Measurements from ENCODE around the gene DPYD.

DPYD gene

GRCh38 chr1:97123717-97124431, 797.0 kb downstream of the DPYD start:
- no peak for DNase-seq

- DNase-seq, result no peak
Observed at GRCh38 chr1:97120806-97121205, 800.0 kb downstream of the DPYD start.

GRCh38 chr1:97119260-97120158, 801.3 kb downstream of the DPYD start:
- no peak for DNase-seq

- no peak for DNase-seq
Observed at GRCh38 chr1:97114842-97115241, 806.0 kb downstream of the DPYD start.

- DNase-seq, result peak; percentile 43
Observed at GRCh38 chr1:97112442-97112841, 808.4 kb downstream of the DPYD start.

- DNase-seq, result no peak
Observed at GRCh38 chr1:97108179-97108578, 812.7 kb downstream of the DPYD start.

GRCh38 chr1:97105531-97105930, 815.3 kb downstream of the DPYD start:
- no peak for DNase-seq

GRCh38 chr1:97101509-97101908, 819.3 kb downstream of the DPYD start:
- DNase-seq, result no peak

- no peak for DNase-seq
Observed at GRCh38 chr1:97097404-97097925, 823.4 kb downstream of the DPYD start.

- no peak for DNase-seq
Observed at GRCh38 chr1:97095764-97096163, 825.1 kb downstream of the DPYD start.

- DNase-seq, result no peak
Observed at GRCh38 chr1:97094247-97094972, 826.4 kb downstream of the DPYD start.

- DNase-seq, result no peak
Observed at GRCh38 chr1:97093741-97094140, 827.1 kb downstream of the DPYD start.

- DNase-seq, result no peak
Observed at GRCh38 chr1:97092824-97093223, 828.0 kb downstream of the DPYD start.

GRCh38 chr1:97091679-97092078, 829.2 kb downstream of the DPYD start:
- DNase-seq, result no peak

- DNase-seq, result no peak
Observed at GRCh38 chr1:97091263-97091662, 829.6 kb downstream of the DPYD start.

- DNase-seq, result no peak
Observed at GRCh38 chr1:97090725-97091124, 830.1 kb downstream of the DPYD start.

- DNase-seq, result no peak
Observed at GRCh38 chr1:97089173-97089572, 831.7 kb downstream of the DPYD start.

- no peak for DNase-seq
Observed at GRCh38 chr1:97088391-97088790, 832.4 kb downstream of the DPYD start.

- DNase-seq, result no peak
Observed at GRCh38 chr1:97084546-97084945, 836.3 kb downstream of the DPYD start.

GRCh38 chr1:97082160-97082848, 838.5 kb downstream of the DPYD start:
- no peak for DNase-seq

GRCh38 chr1:97078872-97079271, 842.0 kb downstream of the DPYD start:
- no peak for DNase-seq

GRCh38 chr1:97077221-97077620, 843.6 kb downstream of the DPYD start:
- no peak for DNase-seq

GRCh38 chr1:97074771-97075170, 846.1 kb downstream of the DPYD start:
- no peak for DNase-seq
